OCI-LY1 (cell line): Measurements from ENCODE around the gene SHH.

Experiments
- H2AFZ ChIP-seq: fragments of 200-600 bp; sonication (generic), shearing (Covaris generic); 2 replicates; pipeline ENCODE4 v1.6.0; 2014; ENCODE audit warnings: antibody characterized with exemption, mild to moderate bottlenecking, low read length
- H3F3A ChIP-seq: fragments of 200-600 bp; sonication (generic), shearing (Covaris generic); 2 replicates; pipeline ENCODE4 v1.6.0; 2014; ENCODE audit warnings: mild to moderate bottlenecking, antibody characterized with exemption, low read length, moderate library complexity; ENCODE audit not compliant: insufficient read depth
- H3K27ac ChIP-seq: fragments of 200-600 bp; sonication (generic); 2 replicates; pipeline ENCODE4 v1.5.1; 2014; ENCODE audit warnings: low read length, mixed run types, mild to moderate bottlenecking, low read depth; ENCODE audit not compliant: poor library complexity, severe bottlenecking
- H3K27me3 ChIP-seq: fragments of 200-600 bp; sonication (generic); 2 replicates; pipeline ENCODE4 v1.6.0; 2014; ENCODE audit warnings: antibody characterized with exemption, mild to moderate bottlenecking, low read length, moderate library complexity; ENCODE audit not compliant: insufficient read depth
- H3K36me3 ChIP-seq: fragments of 200-600 bp; sonication (generic); 2 replicates; pipeline ENCODE4 v1.6.1; 2014; ENCODE audit warnings: mild to moderate bottlenecking, antibody characterized with exemption, low read length, moderate library complexity, mixed read lengths; ENCODE audit not compliant: insufficient read depth
- H3K4me1 ChIP-seq: fragments of 200-600 bp; sonication (generic); 2 replicates; pipeline ENCODE4 v1.5.1; 2014; ENCODE audit warnings: mild to moderate bottlenecking, low read length, moderate library complexity; ENCODE audit not compliant: insufficient read depth, severe bottlenecking
- H3K4me2 ChIP-seq: fragments of 200-600 bp; sonication (generic), shearing (Covaris generic); 2 replicates; pipeline ENCODE4 v1.6.1; 2014; ENCODE audit warnings: low read length
- H3K4me3 ChIP-seq: fragments of 200-600 bp; sonication (generic); 2 replicates; pipeline ENCODE4 v1.5.1; 2014; ENCODE audit warnings: low read length, low read depth, mild to moderate bottlenecking, mixed read lengths; ENCODE audit not compliant: poor library complexity, severe bottlenecking
- H3K79me2 ChIP-seq: fragments of 200-600 bp; shearing (Covaris generic); 2 replicates; pipeline ENCODE4 v1.6.1; 2016; ENCODE audit warnings: mixed run types, low read length, mixed read lengths; ENCODE audit not compliant: insufficient read depth
- H3K9ac ChIP-seq: fragments of 200-600 bp; sonication (generic), shearing (Covaris generic); 2 replicates; pipeline ENCODE4 v1.6.1; 2014; ENCODE audit warnings: mild to moderate bottlenecking, low read length, mixed read lengths
- H3K9me2 ChIP-seq: fragments of 200-600 bp; sonication (generic), shearing (Covaris generic); 2 replicates; pipeline ENCODE4 v1.6.1; 2014; ENCODE audit warnings: low read depth, mild to moderate bottlenecking, low read length, mixed read lengths
- H3K9me3 ChIP-seq: fragments of 200-600 bp; shearing (Covaris generic); 2 replicates; pipeline ENCODE4 v1.6.1; 2014; ENCODE audit warnings: low read length, mixed read lengths
- H4K20me1 ChIP-seq: fragments of 200-600 bp; sonication (generic), shearing (Covaris generic); 2 replicates; pipeline ENCODE4 v1.6.0; 2016; ENCODE audit warnings: mild to moderate bottlenecking, low read length; ENCODE audit not compliant: insufficient read depth
- CTCF ChIP-seq: fragments of 200-600 bp; sonication (generic), shearing (Covaris generic); IDR thresholded peaks from 2 replicates; pipeline ENCODE4 v1.5.1; 2017; ENCODE audit warnings: mild to moderate bottlenecking, antibody characterized with exemption, low read length, moderate library complexity, mixed read lengths
- EZH2 ChIP-seq: fragments of 200-600 bp; sonication (generic), shearing (Covaris generic); IDR thresholded peaks from 2 replicates; pipeline ENCODE4 v1.8.0; 2017; ENCODE audit warnings: borderline replicate concordance, mixed run types, mild to moderate bottlenecking, antibody characterized with exemption, low read length, moderate library complexity, mixed read lengths

The SHH gene

GRCh38 chr7:155830961-155831806, 18.9 kb upstream of the SHH start:
- H3K4me1 ChIP-seq = no peaks in the 10 kb centered on the region
- no peak overlapping the region for H3K4me3 ChIP-seq
- no peak overlapping the region for H3K4me2 ChIP-seq
- no peaks in the 10 kb centered on the region for H3K36me3 ChIP-seq
- no peaks in the 10 kb centered on the region for H3K79me2 ChIP-seq
- H3K9me2 ChIP-seq = no peaks in the 10 kb centered on the region
- no peak overlapping the region for H3K27ac ChIP-seq
- H3F3A ChIP-seq = no peaks in the 10 kb centered on the region
- H2AFZ ChIP-seq = no peak overlapping the region
- no peaks in the 10 kb centered on the region for H3K9me3 ChIP-seq
- H3K9ac ChIP-seq = no peak overlapping the region
- TF ChIP-seq EZH2 = no peak
- no peak for TF ChIP-seq CTCF
- H3K27me3 ChIP-seq = 0 out of 2 replicates have a peak, but pooled peaks cover 5% of the 10 kb centered on the region
- H4K20me1 ChIP-seq = no peaks in the 10 kb centered on the region

GRCh38 chr7:155829796-155830470, 17.7 kb upstream of the SHH start:
- Histone ChIP-seq H2AFZ (no peak overlapping the region), H4K20me1 (no peaks in the 10 kb centered on the region), H3K9me2 (no peaks in the 10 kb centered on the region), H3F3A (no peaks in the 10 kb centered on the region), H3K36me3 (no peaks in the 10 kb centered on the region), H3K9ac (no peak overlapping the region), H3K27ac (no peak overlapping the region), H3K4me2 (no peak overlapping the region), H3K79me2 (no peaks in the 10 kb centered on the region), H3K4me3 (no peak overlapping the region), H3K4me1 (no peaks in the 10 kb centered on the region), H3K27me3 (0 out of 2 replicates have a peak, but pooled peaks cover 5% of the 10 kb centered on the region), H3K9me3 (no peaks in the 10 kb centered on the region)
- TF ChIP-seq CTCF (no peak), EZH2 (no peak)

- H3K4me3 ChIP-seq = no peak overlapping the region
- no peaks in the 10 kb centered on the region for H3K9me3 ChIP-seq
- no peaks in the 10 kb centered on the region for H3K4me1 ChIP-seq
- H4K20me1 ChIP-seq = no peaks in the 10 kb centered on the region
- H3K9me2 ChIP-seq = no peaks in the 10 kb centered on the region
- H3K79me2 ChIP-seq = no peaks in the 10 kb centered on the region
- TF ChIP-seq EZH2 (no peak), CTCF (no peak)
- no peak overlapping the region for H2AFZ ChIP-seq
- no peaks in the 10 kb centered on the region for H3F3A ChIP-seq
- no peak overlapping the region for H3K4me2 ChIP-seq
- H3K27me3 ChIP-seq = peaks cover 4% of the 10 kb centered on the region; the same call in 1 of the 2 replicates
- no peaks in the 10 kb centered on the region for H3K36me3 ChIP-seq
- no peak overlapping the region for H3K9ac ChIP-seq
- no peak overlapping the region for H3K27ac ChIP-seq
Measured at GRCh38 chr7:155825336-155825735, 13.1 kb upstream of the SHH start.
